DND-41 (cell line): ENCODE measurements around the gene DNMT1.

Experiments
- CTCF ChIP-seq: IDR thresholded peaks from 2 replicates; pipeline ENCODE4 v1.5.1; 2012; ENCODE audit warnings: borderline replicate concordance, low read length, moderate library complexity, mild to moderate bottlenecking; ENCODE audit not compliant: poor library complexity, severe bottlenecking; ENCODE audit errors: extremely low read depth
- EZH2 ChIP-seq: IDR thresholded peaks from 3 replicates; pipeline ENCODE4 v1.6.1; 2012; ENCODE audit warnings: borderline replicate concordance, low read depth, mild to moderate bottlenecking, moderate library complexity, low read length, inconsistent platforms; ENCODE audit not compliant: severe bottlenecking

GRCh38 chr19:10219678-10220077 is 24.9 kb upstream of the DNMT1 start:
- TF ChIP-seq CTCF (peak; percentile 28), EZH2 (no peak)
